K562 (cell line): ENCODE results near the gene SHISAL2A. TPM values are rescaled to one million over a fixed set of nuclear protein-coding genes. Genes with fewer than 3 reads are reported as not detected.

Source experiments
- ATAC-seq: fragments of 200-7000 bp; cut with Tn5 transposase; 3 replicates; pipeline ENCODE4 v1.9.1; 2020; ENCODE audit warnings: moderate library complexity
- BruUV-seq: library from RNA; stranded (reverse); fragments of 400-500 nt; replicated peaks from 2 replicates; lab custom pipeline; 2021; lab: Mats Ljungman, UMichigan
- CTCF ChIA-PET: fragments of 300-600 bp; formaldehyde crosslinking; extraction: SDS; loops from one replicate; lab custom pipeline; 2021; ENCODE audit warnings: low intra/inter-chr PET ratio; lab: Yijun Ruan, JAX
- POLR2A ChIA-PET: fragments of 300-600, 350-650 bp; sonication (Branson Sonifier 250); formaldehyde crosslinking; extraction: SDS; loops from one replicate; lab custom pipeline; 2021; ENCODE audit warnings: antibody characterized with exemption, inconsistent platforms; lab: Yijun Ruan, JAX
- DNase-seq, 4 experiments: peaks; one replicate each; pipeline versions ENCODE4 v3.0.0 to v3.0.0-alpha.2; 2011 to 2018; ENCODE audit warnings: low spot score in 3 of 4, mixed read lengths in 3 of 4; ENCODE audit errors: extremely low read depth in 1 of 4
- FAIRE-seq: peaks from 2 replicates; lab custom pipeline; 2011; peaks lifted over from hg19 to GRCh38; lab: Jason Lieb, UNC
- H2AFZ ChIP-seq: 2 replicates; pipeline ENCODE4 v1.6.0; 2011; ENCODE audit warnings: low read depth, low read length, control low read depth, inconsistent platforms
- H3K27ac ChIP-seq: fragments of 200-600 bp; 3 replicates; pipeline ENCODE4 v1.8.0; 2011; ENCODE audit warnings: low read depth, mild to moderate bottlenecking, control low read depth, inconsistent platforms, low read length, moderate library complexity, mixed read lengths; ENCODE audit errors: extremely low read depth
- H3K27me3 ChIP-seq, 2 experiments: fragments of 300-600 bp in 1 of 2; 2 replicates in 1 of 2; 3 replicates in 1 of 2; pipeline versions ENCODE4 v1.6.0 to v1.8.0; 2011; ENCODE audit warnings: inconsistent platforms in 2 of 2, low read length in 2 of 2, mild to moderate bottlenecking in 1 of 2, mixed read lengths in 1 of 2, moderate library complexity in 1 of 2; ENCODE audit not compliant: control insufficient read depth in 2 of 2, insufficient read depth in 2 of 2
- H3K36me3 ChIP-seq: fragments of 300-600 bp; 3 replicates; pipeline ENCODE4 v1.8.0; 2011; ENCODE audit warnings: mild to moderate bottlenecking, low read length, inconsistent platforms; ENCODE audit not compliant: control insufficient read depth, insufficient read depth
- H3K4me1 ChIP-seq, 2 experiments: fragments of 200-600 bp in 1 of 2; replicated peaks in 1 of 2; 2 replicates in 1 of 2; 3 replicates in 1 of 2; pipeline versions ENCODE4 v1.5.1 to v1.8.0; 2011; ENCODE audit warnings: inconsistent platforms in 2 of 2, low read length in 2 of 2, mild to moderate bottlenecking in 1 of 2, mixed read lengths in 1 of 2, moderate library complexity in 1 of 2; ENCODE audit not compliant: control insufficient read depth in 2 of 2, insufficient read depth in 2 of 2
- H3K4me2 ChIP-seq: 2 replicates; pipeline ENCODE4 v1.6.1; 2011; ENCODE audit warnings: low read length, control low read depth, inconsistent platforms, mixed read lengths; ENCODE audit not compliant: insufficient read depth
- H3K4me3 ChIP-seq: fragments of 200-600 bp; sonication (generic), shearing (Covaris generic); 2 replicates; pipeline ENCODE4 v1.5.1; 2016; ENCODE audit warnings: control low read depth, inconsistent platforms
- H3K79me2 ChIP-seq: fragments of 200-600 bp; 3 replicates; pipeline ENCODE4 v1.8.0; 2011; ENCODE audit warnings: low read length, inconsistent platforms; ENCODE audit not compliant: control insufficient read depth, insufficient read depth
- H3K9ac ChIP-seq, 2 experiments: 2 replicates each; pipeline versions ENCODE4 v1.6.0 to v1.6.1; 2011; ENCODE audit warnings: low read depth in 2 of 2, low read length in 2 of 2, control low read depth in 1 of 2, inconsistent platforms in 1 of 2, mild to moderate bottlenecking in 1 of 2, mixed read lengths in 1 of 2; ENCODE audit not compliant: insufficient read depth in 1 of 2
- H3K9me1 ChIP-seq: one replicate; pipeline ENCODE4 v1.6.0; 2011; ENCODE audit warnings: inconsistent platforms, mild to moderate bottlenecking, low read length, moderate library complexity; ENCODE audit not compliant: control insufficient read depth, insufficient read depth
- H3K9me3 ChIP-seq: replicated peaks from 2 replicates; pipeline ENCODE4 v1.5.1; 2011; ENCODE audit warnings: low read depth, low read length, inconsistent platforms; ENCODE audit not compliant: control insufficient read depth, insufficient read depth
- H4K20me1 ChIP-seq: replicated peaks from 2 replicates; pipeline ENCODE4 v1.6.1; 2011; ENCODE audit warnings: low read length, inconsistent platforms, mixed read lengths; ENCODE audit not compliant: control insufficient read depth, insufficient read depth
- ADNP ChIP-seq: fragments of 200-800 bp; sonication (Bioruptor generic); IDR thresholded peaks from 2 replicates; pipeline ENCODE4 v1.6.1; 2016; ENCODE audit warnings: missing genetic modification characterization, missing compliant biosample characterization
- CREB5 ChIP-seq: fragments of 250-450 bp; sonication (Bioruptor Pico); IDR thresholded peaks from 2 replicates; pipeline ENCODE4 v1.5.0; 2020; ENCODE audit warnings: mild to moderate bottlenecking
- DEAF1 ChIP-seq: fragments of 450-650 bp; formaldehyde crosslinking; IDR thresholded peaks from 2 replicates; pipeline ENCODE4 v1.4.0; 2020; ENCODE audit warnings: mild to moderate bottlenecking, moderate library complexity
- ELF4 ChIP-seq: fragments of 450-650 bp; formaldehyde crosslinking; IDR thresholded peaks from 2 replicates; pipeline ENCODE4 v1.4.0; 2022; ENCODE audit warnings: missing genetic modification characterization
- KDM1A ChIP-seq, 2 experiments: fragments of 450-650 bp; IDR thresholded peaks; 2 replicates each; pipeline ENCODE4 v1.6.1; 2016; ENCODE audit warnings: mild to moderate bottlenecking in 2 of 2
- POLR2A ChIP-seq: fragments of 450-650 bp; conservative IDR thresholded peaks from 2 replicates; pipeline ENCODE4 v1.6.1; 2016
- POLR2AphosphoS5 ChIP-seq: IDR thresholded peaks from 2 replicates; pipeline ENCODE4 v1.6.1; 2011; ENCODE audit warnings: mild to moderate bottlenecking, low read depth, low read length, moderate library complexity; ENCODE audit not compliant: control insufficient read depth, insufficient read depth
- RBM25 ChIP-seq: fragments of 200-400 bp; formaldehyde crosslinking; IDR thresholded peaks from 2 replicates; pipeline ENCODE4 v1.6.1; 2018; ENCODE audit warnings: low read length, low read depth, moderate library complexity; ENCODE audit not compliant: severe bottlenecking
- SMARCC2 ChIP-seq: fragments of 450-650 bp; IDR thresholded peaks from 2 replicates; pipeline ENCODE4 v1.6.1; 2017; ENCODE audit warnings: antibody characterized with exemption, moderate library complexity, mild to moderate bottlenecking, low read depth
- STAT6 ChIP-seq: sonication (generic); formaldehyde crosslinking; IDR thresholded peaks from 2 replicates; pipeline ENCODE4 v1.8.1; 2023; ENCODE audit warnings: mild to moderate bottlenecking, missing genetic modification reagents
- ZNF146 ChIP-seq: IDR thresholded peaks from one replicate; pipeline ENCODE4 v1.6.1; 2018; ENCODE audit warnings: missing compliant biosample characterization; ENCODE audit not compliant: unreplicated experiment
- ZNF212 ChIP-seq: fragments of 450-650 bp; formaldehyde crosslinking; IDR thresholded peaks from 2 replicates; pipeline ENCODE4 v1.4.0; 2020; ENCODE audit warnings: mild to moderate bottlenecking
- WGBS: fragments of 100-300 bp; shearing (Covaris generic); methylation state at CpG from one replicate; pipeline ENCODE4 v1.1.6; 2016; ENCODE audit warnings: low coverage, mixed read lengths; ENCODE audit not compliant: insufficient coverage; ENCODE audit errors: missing lambda C conversion rate; 5-methylcytosine and 5-hydroxymethylcytosine counted together
- in situ Hi-C: fragments of 300-500 bp; cut with MboI; formaldehyde crosslinking; loops from 4 replicates; pipeline ENCODE4 v1.15.0; 2018; ENCODE audit warnings: inconsistent platforms, mixed read lengths
- intact Hi-C: fragments of 100-400 bp; cut with micrococcal nuclease; formaldehyde crosslinking; loops from 2 replicates; pipeline ENCODE4 v1.14.2; 2022
- polyA plus RNA-seq, 8 experiments: library from polyadenylated mRNA; depleted of rRNA in 4 of 8; stranded (reverse) in 5 of 8; unstranded in 3 of 8; fragments of >200 nt; fragmentation: Nextera tagmentation in 2 of 8; fragmentation: Illumina TruSeq in 1 of 8; extraction: Ambion mirVana in 2 of 8; extraction: Trizol in 1 of 8; gene quantifications; 2 replicates each; pipeline versions ENCODE4 v1.2.1 to v1.2.3, GENCODE V29; 2011 to 2014; ENCODE audit warnings: inconsistent platforms in 1 of 8, missing spikeins in 1 of 8
- total RNA-seq, 7 experiments: library from RNA; depleted of rRNA in 6 of 7; stranded (reverse); fragments of >200 nt in 6 of 7; fragmentation: Illumina TruSeq in 2 of 7; extraction: Trizol in 2 of 7; gene quantifications; 2 replicates each; pipeline versions ENCODE4 v1.2.1 to v1.2.3, GENCODE V29; 2011 to 2021; ENCODE audit warnings: low replicate concordance in 1 of 7
- TF ChIP-seq, protein P1 (sequence below): sonication (generic); IDR thresholded peaks from 2 replicates; pipeline ENCODE4 v1.6.1; 2016

Gene SHISAL2A
- total and polyA plus RNA-seq, 9 of the 15 experiments (the other 6 are each of a cell fraction or from before 2014, with no cell fraction given) = 0.11 TPM; not detected in 8

GRCh38 chr1:52683367-52683940 lies 50.5 kb downstream of the SHISAL2A start:
- intact Hi-C loops (loop anchor here (5.0 kb wide), 1 partner anchor 281 kb away; the partner anchor contains the start of genes ORC1 and PRPF38A), in situ Hi-C loops (loop anchor here (10.0 to 25.0 kb wide), 2 partner anchors 279 to 546 kb away; partner anchors contain the start of genes ORC1, PRPF38A and ZFYVE9)
- no peaks in the 10 kb centered on the region; a peak in 1 of 5 replicates for H3K4me1 ChIP-seq
- H3K4me2 ChIP-seq = no peak overlapping the region
- H3K9ac ChIP-seq = no peak overlapping the region
- no peak overlapping the region for H2AFZ ChIP-seq
- peaks cover 2% of the 10 kb centered on the region; the same call in 1 of the 3 replicates for H3K79me2 ChIP-seq
- DNase-seq (no peak), ATAC-seq (no peak), FAIRE-seq (no peak)
- no peaks in the 10 kb centered on the region for H3K9me1 ChIP-seq
- ChIA-PET CTCF (no interaction called here), POLR2A (interaction anchor here (0.6 to 1.6 kb wide), 3 partner anchors 8 to 498 kb away, joined by 3 to 7 read pairs (median 3); no protein-coding TSS in a partner anchor)
- H3K27me3 ChIP-seq = no peaks in the 10 kb centered on the region; a peak in 1 of 5 replicates
- WGBS = 66% methylated on average over 4 of the region's 4 CpGs
- 0 out of 2 replicates have a peak, but pooled peaks cover 4% of the 10 kb centered on the region for H4K20me1 ChIP-seq
- BruUV-seq = no TSS peak
- H3K9me3 ChIP-seq = no peaks in the 10 kb centered on the region
- H3K27ac ChIP-seq = no peak overlapping the region
- H3K4me3 ChIP-seq = no peak overlapping the region
- H3K36me3 ChIP-seq = peaks cover 41% of the 10 kb centered on the region
- TF ChIP-seq, protein P1, sequence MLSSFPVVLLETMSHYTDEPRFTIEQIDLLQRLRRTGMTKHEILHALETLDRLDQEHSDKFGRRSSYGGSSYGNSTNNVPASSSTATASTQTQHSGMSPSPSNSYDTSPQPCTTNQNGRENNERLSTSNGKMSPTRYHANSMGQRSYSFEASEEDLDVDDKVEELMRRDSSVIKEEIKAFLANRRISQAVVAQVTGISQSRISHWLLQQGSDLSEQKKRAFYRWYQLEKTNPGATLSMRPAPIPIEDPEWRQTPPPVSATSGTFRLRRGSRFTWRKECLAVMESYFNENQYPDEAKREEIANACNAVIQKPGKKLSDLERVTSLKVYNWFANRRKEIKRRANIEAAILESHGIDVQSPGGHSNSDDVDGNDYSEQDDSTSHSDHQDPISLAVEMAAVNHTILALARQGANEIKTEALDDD = no peak
- no peak for TF ChIP-seq ZNF212 (CRISPR knock-in tag)
- peak; percentile 93 for TF ChIP-seq ZNF146 (CRISPR knock-in tag)
- TF ChIP-seq SMARCC2 = no peak
- peak; percentile 47 to 53; a peak in 2 of 4 replicates for TF ChIP-seq KDM1A (IDR thresholded peaks at IDR 0.05)
- no peak for TF ChIP-seq DEAF1
- no peak for TF ChIP-seq CREB5 (CRISPR knock-in tag)
- TF ChIP-seq ADNP (tag) = 0 out of 2 replicates have a peak, but pooled peaks have one; percentile 30
- TF ChIP-seq POLR2A = peak; percentile 45; the same call in 1 of the 2 replicates
- peak; percentile 61 for TF ChIP-seq RBM25
- 0 out of 2 replicates have a peak, but pooled peaks have one; percentile 7 for TF ChIP-seq POLR2AphosphoS5
- no peak for TF ChIP-seq STAT6 (CRISPR knock-in tag)
- TF ChIP-seq ELF4 (CRISPR knock-in tag) = no peak
